Hepatic stellate cell (primary cell): ENCODE measurements around the gene BCL2.
A peak's percentile ranks its signal among the peaks of the same experiment; 100 is the strongest.

Experiments
- DNase-seq: peaks from one replicate; pipeline ENCODE4 v3.0.0; 2011; ENCODE audit warnings: low spot score

Gene BCL2

DNA sequence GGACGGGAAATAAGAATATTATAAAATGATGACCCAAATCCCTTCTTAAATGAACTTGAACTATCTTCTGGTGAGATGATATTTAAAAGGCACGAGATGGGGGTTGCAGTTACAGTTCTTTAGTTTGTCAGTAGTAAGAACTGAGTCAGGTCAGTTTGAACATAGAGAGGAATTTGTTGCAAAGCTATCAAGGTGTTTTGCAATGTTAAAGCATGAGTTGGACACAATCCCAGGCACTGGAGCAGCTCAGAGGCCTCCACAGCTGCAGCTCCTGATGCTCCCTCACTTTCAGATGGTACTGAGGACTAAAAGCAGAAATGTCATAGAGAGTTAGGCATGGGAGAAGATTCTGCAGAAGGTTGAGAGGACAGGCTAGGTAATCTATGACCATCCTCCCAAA, 236.0 kb downstream of the BCL2 start:
- DNase-seq, result no peak

DNA sequence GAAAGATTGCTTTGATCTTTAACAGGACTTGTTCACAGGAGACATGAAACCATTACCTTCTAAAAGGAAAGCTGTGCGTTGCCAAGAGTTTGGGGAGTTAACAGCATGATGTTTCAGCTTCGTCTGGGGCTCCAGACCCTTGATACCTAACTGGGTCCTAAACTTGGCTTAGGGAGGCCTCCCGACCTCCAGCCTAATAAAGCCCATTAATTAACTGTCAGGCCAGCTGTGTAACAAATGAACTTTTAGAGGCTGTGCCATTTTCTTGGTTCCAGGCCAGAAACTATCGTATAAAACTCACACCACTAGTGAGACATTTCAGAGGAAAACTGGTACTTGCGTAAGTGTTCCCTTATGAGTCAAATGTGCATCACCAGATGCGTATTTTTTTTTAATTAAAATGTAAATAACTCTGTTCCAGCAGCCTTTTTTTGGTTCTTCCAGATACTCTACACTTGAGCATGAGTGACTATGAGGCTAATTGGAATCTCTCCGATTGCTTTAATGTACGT, 236.5 kb downstream of the BCL2 start:
- no peak for DNase-seq

DNA sequence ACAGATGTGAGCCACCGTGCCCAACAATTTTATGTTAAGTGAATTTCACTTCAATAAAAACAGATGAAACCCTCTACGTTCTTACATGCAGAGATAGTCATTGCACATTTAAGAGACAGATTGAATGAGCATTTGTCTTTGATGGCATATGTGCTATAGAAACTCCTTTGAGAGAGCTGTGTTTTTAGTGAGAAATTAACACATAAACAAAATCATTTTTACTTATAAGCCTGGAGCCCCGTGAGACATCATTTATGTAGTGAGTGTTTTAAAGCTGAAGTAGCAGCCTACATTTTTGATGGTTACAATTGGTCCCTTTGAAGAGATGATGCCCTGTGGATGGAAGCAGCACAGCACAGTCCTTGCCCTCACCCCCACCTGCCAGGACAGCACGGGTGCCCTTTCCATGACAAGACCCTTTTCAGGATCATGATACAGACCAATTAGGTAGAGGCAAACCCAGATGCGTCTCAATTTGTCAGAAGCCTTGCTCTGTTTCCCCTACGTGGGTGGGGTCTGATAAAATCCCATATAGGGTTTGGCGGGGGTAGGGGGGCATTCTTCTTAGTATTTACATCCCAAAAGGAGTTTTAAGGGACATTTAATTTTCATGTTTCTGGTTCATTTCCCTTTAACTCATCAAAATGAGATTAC, 237.1 kb downstream of the BCL2 start:
- DNase-seq, result no peak

DNA sequence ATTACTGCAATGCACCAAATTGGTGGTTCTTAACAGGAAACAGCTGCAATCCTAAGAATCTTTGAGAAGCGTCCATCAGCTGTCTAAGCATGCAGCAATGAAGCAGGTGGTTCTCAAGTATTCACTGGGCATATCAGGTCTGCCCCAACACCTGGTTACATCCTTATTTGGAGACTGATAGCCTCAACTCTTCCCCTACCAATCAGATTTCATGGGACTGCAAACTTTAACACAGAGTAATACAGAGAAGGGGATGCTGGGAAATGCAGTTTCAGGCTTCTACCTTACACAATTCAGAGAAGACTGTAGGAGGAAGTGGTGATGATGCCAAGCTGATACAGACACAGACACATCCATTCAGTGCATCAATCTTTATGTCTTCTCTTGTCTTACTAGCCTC, 240.5 kb downstream of the BCL2 start:
- no peak for DNase-seq

DNA sequence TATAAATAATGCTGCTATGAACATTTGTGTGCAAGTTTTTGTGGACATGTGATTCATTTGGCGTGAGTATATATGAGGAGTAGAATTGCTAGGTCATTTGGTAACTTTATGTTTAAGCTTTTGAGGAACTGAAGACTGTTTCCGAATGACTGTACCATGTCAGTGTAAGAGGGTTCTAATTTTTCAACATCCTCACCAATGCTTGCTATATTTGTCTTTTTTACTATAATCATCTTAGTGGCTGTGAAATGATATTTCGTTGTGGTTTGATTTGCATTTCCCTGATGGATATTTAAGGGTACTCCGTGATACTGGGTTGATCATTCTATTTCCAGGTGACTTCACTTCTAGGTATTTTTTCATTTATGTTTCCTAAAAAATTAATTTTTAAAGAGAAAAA, 241.1 kb downstream of the BCL2 start:
- DNase-seq, result no peak

DNA sequence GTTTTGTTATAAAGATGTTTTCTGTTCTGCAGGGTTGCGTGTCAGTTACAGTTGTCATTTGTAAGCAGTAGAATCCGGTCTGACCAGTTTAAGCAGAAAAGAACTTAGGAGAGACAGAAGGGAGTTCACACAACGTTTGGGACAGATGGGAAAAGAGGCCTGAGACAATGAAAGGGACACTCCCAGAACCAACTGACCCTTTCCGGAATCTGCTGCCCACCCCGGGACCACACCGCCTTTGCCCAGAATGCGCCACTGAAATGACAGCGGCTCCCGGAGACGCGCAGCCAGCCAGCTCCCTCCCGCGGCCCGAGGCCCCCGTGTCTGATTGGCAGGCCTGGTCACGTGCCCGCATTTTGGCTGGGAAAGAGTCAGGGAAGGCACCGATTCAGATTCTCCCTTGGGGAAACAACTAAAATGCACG, 244.6 kb downstream of the BCL2 start:
- peak; percentile 72 for DNase-seq

DNA sequence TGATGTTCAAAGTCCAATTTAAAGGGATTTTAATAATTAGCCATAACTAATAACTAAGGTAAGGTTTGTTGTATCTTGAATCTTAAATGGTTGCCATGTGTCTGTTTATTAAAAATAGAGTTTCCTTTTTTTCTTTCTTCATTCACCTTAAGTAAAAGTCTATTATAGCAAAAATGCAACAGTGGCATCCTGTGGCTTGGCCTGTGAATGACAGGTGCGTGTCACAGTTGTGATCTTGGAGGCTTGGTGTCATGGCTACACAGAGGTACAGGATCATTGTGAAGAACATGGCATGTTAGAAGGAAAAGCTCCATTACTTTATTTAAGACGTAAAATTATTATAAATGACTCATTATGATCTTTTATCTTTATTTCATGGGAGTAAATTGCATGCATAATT, 246.1 kb downstream of the BCL2 start:
- no peak for DNase-seq
